Measurements from ENCODE around the gene ARNT2. TPM values are rescaled to one million over a fixed set of nuclear protein-coding genes. Genes with fewer than 3 reads are reported as not detected.

ARNT2 gene
- total RNA-seq, 1 donor from 2014 or later = 0.87 TPM

DNA sequence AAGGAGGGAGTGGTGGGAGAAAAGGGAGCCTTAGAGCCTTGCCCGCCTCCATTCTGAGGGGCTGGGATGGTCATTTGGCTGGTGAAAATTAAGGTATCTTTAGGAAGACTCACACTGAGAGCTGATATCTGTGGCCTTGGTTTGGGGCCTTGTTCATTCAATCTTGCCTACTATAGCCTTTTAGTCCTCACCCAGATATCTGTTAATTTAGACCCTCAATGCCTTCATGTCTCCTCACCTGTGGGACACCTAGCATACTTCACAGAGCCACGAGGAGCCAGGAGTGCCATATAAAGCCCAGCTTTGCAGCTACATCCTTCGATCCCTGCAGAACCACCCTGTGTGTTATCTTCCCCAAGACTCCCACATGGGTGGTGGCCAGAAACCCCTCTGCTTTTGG is 4.7 kb upstream of the ARNT2 start:
- DNase-seq (ENCODE audit: low spot score) = no peak
- peaks cover 2% of the 10 kb centered on the region for H3K27me3 Mint-ChIP-seq (ENCODE audit: unreplicated experiment)
- no peak overlapping the region for H3K4me3 Mint-ChIP-seq (ENCODE audit: unreplicated experiment)
- no peak overlapping the region for H3K27ac Mint-ChIP-seq (ENCODE audit: unreplicated experiment)
- H3K36me3 Mint-ChIP-seq (ENCODE audit: low read depth, unreplicated experiment) = no peaks in the 10 kb centered on the region
- H3K9me3 Mint-ChIP-seq (ENCODE audit: unreplicated experiment) = no peaks in the 10 kb centered on the region
- no peaks in the 10 kb centered on the region for H3K4me1 Mint-ChIP-seq (ENCODE audit: unreplicated experiment)
- TF ChIP-seq, protein P1, sequence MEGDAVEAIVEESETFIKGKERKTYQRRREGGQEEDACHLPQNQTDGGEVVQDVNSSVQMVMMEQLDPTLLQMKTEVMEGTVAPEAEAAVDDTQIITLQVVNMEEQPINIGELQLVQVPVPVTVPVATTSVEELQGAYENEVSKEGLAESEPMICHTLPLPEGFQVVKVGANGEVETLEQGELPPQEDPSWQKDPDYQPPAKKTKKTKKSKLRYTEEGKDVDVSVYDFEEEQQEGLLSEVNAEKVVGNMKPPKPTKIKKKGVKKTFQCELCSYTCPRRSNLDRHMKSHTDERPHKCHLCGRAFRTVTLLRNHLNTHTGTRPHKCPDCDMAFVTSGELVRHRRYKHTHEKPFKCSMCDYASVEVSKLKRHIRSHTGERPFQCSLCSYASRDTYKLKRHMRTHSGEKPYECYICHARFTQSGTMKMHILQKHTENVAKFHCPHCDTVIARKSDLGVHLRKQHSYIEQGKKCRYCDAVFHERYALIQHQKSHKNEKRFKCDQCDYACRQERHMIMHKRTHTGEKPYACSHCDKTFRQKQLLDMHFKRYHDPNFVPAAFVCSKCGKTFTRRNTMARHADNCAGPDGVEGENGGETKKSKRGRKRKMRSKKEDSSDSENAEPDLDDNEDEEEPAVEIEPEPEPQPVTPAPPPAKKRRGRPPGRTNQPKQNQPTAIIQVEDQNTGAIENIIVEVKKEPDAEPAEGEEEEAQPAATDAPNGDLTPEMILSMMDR (IDR thresholded peaks at IDR 0.05; ENCODE audit: unreplicated experiment) = no peak

DNA sequence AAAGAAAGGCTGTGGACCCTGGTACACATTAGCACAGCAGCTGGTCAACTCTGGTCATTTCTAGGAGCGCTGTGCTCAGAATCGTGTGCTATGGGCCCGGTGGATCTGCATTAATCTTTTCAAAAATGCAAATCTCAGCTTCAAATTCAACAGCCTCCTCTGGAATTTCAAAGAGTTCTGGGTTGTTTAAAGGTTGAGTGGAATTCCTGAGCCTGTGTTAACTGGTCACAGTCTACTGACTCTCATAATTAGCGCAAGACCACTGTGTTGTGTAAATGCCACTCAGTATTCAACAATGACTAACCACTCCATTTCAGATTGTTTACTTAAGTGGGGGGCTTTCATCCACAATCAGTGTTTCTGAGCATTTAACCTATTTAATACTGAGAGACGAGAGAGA is 2.7 kb upstream of the ARNT2 start:
- peaks cover 8% of the 10 kb centered on the region for H3K27me3 Mint-ChIP-seq (ENCODE audit: unreplicated experiment)

DNA sequence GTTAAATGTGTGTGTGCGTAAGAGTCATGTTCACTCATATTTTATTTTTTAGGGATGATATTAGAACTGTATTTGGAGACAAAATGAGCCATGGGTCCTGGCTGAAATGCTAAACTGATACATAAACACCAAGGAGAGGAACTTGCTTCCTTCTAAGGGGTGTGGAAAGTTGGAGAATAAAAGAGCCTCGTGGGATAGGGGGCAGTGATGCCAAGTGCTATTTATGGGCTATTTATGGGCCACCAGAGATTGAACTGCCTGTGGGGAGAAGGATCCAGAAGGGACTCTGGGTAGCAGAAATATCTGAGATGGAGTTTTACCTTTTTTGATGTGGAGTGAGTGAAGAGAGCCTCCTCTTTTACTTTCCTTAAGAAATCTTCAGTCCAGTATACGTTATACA is 1.8 kb upstream of the ARNT2 start:
- TF ChIP-seq, protein P1 (IDR thresholded peaks at IDR 0.05; ENCODE audit: unreplicated experiment) = no peak
- Mint-ChIP-seq H3K27me3 (ENCODE audit: unreplicated experiment) (peaks cover 8% of the 10 kb centered on the region), H3K36me3 (ENCODE audit: low read depth, unreplicated experiment) (no peaks in the 10 kb centered on the region), H3K4me3 (ENCODE audit: unreplicated experiment) (no peak overlapping the region), H3K4me1 (ENCODE audit: unreplicated experiment) (no peaks in the 10 kb centered on the region), H3K9me3 (ENCODE audit: unreplicated experiment) (no peaks in the 10 kb centered on the region), H3K27ac (ENCODE audit: unreplicated experiment) (no peak overlapping the region)
- no peak for DNase-seq (ENCODE audit: low spot score)

More for the DNA sequence above, 2.7 kb upstream of the ARNT2 start:
- TF ChIP-seq, protein P1 (IDR thresholded peaks at IDR 0.05; ENCODE audit: unreplicated experiment) = no peak
- H3K4me3 Mint-ChIP-seq (ENCODE audit: unreplicated experiment) = no peak overlapping the region
- no peaks in the 10 kb centered on the region for H3K36me3 Mint-ChIP-seq (ENCODE audit: low read depth, unreplicated experiment)
- no peak overlapping the region for H3K27ac Mint-ChIP-seq (ENCODE audit: unreplicated experiment)
- H3K4me1 Mint-ChIP-seq (ENCODE audit: unreplicated experiment) = no peaks in the 10 kb centered on the region
- H3K9me3 Mint-ChIP-seq (ENCODE audit: unreplicated experiment) = no peaks in the 10 kb centered on the region
- DNase-seq (ENCODE audit: low spot score) = no peak

DNA sequence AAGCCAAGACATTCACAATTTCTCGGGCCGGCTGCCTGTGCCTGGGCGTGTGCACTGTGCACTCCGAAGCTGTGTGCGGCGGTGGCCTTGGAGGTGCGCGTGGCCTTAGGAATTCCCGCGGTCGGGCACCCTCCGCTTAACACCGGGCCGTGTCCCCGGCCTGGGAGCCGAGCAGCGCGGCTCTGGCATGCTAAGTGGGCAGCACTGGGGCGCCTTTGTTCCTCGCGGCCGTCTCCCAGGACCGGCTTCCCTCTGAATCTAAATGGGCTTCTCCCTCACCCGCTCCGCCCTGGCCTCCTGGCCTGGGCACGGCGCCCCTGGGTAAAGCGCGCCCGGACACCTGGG is 498 bp upstream of the ARNT2 start:
- Mint-ChIP-seq H3K9me3 (ENCODE audit: unreplicated experiment) (no peaks in the 10 kb centered on the region), H3K27ac (ENCODE audit: unreplicated experiment) (no peak overlapping the region), H3K4me3 (ENCODE audit: unreplicated experiment) (no peak overlapping the region), H3K36me3 (ENCODE audit: low read depth, unreplicated experiment) (no peaks in the 10 kb centered on the region), H3K4me1 (ENCODE audit: unreplicated experiment) (no peaks in the 10 kb centered on the region), H3K27me3 (ENCODE audit: unreplicated experiment) (peaks cover 8% of the 10 kb centered on the region)
- TF ChIP-seq, protein P1 (IDR thresholded peaks at IDR 0.05; ENCODE audit: unreplicated experiment) = no peak
- peak; percentile 27 for DNase-seq (ENCODE audit: low spot score)

DNA sequence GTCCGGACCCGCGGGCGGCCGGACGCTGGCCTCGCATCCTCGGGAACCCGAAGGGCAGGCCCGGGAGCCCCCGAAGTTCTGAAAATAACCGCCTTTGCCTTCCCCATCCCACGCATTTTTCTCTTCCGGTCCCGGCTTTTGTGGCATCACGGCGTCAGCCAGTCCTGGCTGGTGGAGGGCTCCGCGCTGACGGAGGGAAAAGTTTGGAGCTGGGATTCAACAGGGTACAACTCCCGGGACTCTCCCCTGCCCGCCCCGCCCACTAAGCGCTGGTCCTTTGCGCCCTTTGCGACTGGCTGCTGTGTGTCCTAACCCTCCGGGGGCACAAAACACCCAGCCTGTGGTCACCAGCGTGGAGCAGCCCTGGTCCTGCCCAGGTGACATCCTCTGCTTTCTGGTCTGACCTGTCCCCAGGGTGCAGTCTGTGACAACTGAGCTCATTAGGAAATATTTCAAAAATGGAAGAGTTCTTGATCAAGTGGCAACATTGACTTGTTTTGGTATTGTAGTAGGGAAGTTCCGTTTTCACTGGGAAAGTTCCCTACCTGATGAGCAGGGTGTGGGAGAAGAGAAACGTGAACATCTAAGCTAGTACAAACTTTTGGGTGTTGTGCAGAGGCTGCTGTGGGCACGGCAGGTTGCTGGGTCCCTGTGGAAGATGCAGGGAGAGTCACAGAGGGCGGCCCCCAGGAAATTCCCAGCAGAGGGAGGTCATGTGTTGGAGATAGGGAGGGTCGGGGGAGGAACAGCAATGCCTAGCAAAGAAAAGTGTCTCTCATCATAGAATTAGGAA is 775 bp downstream of the ARNT2 start:
- TF ChIP-seq, protein P1 (IDR thresholded peaks at IDR 0.05; ENCODE audit: unreplicated experiment) = no peak
- Mint-ChIP-seq H3K27ac (ENCODE audit: unreplicated experiment) (no peak overlapping the region), H3K4me1 (ENCODE audit: unreplicated experiment) (no peaks in the 10 kb centered on the region), H3K36me3 (ENCODE audit: low read depth, unreplicated experiment) (no peaks in the 10 kb centered on the region), H3K4me3 (ENCODE audit: unreplicated experiment) (peak overlapping the region; percentile 83), H3K27me3 (ENCODE audit: unreplicated experiment) (peaks cover 10% of the 10 kb centered on the region), H3K9me3 (ENCODE audit: unreplicated experiment) (no peaks in the 10 kb centered on the region)
- peak; percentile 12 for DNase-seq (ENCODE audit: low spot score)

All from endothelial cell (in vitro differentiated cells).